ENCODE results near the gene LTBP1.

Gene LTBP1

DNA sequence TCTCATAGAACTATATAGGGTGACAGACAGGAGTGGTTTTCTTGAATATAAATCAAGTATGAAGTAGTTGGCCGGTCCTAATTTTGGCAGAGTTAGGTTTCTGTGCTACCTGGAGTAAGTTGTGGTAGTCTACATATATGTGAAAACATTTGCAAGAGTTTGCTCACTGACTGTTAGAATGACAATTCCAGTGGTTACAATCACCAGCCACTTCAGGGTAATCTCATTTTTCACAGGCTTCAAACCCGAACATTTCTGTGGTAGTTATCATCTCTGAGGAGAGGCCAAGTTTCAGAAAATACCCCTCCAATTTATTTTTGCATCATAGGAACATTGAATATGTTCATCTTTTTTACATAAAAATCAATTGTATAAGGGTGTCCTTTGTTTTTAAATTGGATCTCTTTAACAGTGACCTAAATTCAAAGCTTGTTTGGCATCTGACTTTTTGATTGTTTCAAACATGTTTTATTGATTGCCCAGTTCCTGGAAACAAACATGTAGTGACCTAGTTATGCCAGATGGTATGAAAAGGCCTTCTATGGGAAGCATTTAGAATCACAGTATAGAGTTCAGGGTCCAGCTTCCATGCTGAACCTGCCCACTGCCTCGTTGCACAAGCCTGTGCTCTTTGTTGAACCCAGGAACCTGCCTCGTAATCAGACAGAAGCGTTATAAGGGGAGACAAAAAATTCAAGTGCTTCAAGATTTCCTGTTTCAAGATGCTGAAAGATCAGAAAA is 250.6 kb downstream of the LTBP1 start:
- DNase-seq (ENCODE audit: low spot score) = no peak

DNA sequence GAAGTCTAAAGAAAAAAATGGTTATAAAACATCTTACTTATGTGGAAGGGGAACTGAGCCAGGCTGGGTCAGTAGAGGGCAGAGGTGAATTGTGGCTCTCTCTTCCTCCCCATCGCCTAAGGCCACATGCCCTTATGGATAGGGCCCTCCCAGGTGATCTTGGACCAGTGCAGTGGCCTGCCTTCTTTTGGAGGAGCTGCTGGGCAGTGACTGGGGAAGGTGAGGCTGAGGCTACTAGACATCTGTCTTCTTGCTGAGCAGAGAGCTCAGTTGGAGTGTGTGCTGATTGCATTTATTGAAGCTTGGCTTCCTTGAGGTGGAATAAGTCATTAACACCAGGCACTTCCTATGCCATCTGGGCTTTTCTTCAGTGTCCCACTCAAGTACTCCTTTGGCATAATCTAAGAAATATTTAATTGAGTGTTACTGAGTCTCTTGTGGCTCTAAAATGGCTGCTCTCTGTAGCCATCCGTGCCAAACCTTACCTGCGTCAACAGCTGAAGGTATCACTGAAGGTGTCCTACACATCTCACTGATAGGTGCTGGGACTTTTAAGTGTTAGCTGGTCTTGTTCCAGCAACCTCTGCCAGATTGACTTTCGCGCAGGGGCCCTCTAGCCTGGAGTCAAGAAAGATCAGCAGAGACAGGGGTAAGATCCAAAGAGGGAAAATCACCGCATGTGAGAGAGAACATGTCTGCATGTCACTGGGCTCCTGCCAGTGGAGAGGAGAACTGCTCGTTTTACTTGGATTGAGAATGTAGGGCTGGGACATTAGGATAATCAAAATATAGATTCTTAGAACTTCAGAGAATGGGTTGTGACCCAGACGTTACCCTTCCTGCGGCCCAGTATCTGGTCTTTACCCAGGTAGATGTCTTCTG is 256.1 kb downstream of the LTBP1 start:
- DNase-seq (ENCODE audit: low spot score) = no peak

DNA sequence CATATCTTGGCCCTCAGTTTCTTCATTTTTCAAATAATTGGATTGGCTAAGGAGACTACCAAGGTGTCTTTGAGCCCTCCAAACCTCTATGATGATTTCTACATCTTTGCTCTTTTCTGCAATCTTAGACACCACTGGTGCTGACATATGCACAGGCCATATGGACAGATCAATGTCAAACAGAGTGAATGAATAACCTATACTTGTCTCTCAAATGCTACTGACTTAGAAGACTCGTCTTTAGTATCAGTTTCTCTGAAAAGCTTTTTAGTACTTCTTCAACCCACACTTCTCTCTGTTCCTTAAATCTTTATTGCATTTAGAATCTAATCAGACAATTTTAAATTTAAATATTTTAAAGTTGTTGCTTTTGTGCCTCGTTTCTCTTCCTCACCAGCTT is 258.2 kb downstream of the LTBP1 start:
- no peak for DNase-seq (ENCODE audit: low spot score)

DNA sequence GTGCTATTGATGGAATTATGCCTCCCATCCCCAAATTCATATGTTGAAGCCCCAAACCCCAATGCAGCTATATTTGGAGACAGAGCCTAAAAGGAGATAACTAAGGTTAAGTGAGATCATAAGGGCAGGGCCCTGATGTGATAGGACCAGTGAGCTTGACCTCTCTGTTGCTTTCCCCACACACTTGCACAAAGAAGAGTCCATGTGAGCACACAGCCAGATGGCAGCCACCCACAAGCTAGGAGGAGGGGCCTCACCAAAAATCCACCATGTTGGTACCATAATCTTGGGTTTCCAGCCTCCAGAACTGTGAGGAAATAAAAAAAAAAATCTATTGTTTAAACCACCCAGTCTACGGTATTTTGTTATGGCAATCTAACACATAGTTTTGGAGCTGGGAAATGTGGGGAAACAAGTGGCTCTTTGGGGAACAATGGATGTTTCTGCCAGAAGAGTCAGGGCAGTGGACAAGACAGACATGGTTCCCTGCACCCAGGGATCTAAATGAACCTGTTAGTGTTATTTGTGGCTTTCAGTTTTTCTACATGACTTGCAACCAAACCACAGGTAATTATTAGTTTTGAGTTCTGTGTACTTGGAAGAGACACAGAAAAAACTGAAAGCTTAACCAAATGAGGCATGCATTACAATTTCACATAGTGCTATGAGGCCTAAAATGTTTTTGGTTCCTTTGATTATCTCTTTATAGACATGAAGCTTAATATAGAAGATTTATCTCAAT is 259.1 kb downstream of the LTBP1 start:
- no peak for DNase-seq (ENCODE audit: low spot score)

DNA sequence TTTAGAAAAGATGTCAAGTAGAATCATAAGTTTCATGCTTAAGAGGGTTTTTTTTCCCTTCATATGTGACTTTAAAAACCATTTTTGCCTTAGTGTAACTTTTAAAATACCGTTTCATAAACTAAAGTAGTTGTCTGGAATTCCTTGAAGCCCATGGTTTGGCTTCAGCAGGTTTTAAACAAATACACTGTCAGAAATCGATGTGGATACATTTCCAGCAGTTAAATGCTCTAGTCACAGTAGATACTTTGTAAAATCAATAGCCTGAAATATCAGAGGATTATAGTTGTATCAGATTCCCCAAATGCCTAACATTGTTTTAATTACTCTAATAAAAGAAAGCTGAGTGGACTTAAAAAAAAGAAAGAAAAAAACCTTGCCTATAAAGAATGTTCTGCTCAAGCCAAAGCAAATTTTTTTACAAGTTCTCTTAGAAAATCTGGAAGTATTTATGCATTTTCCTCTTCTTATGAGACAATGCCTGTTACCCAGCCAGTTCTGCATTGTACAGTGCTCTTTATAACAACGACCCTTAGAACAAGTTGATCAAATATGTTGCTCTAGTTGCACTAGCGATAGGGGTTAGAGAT is 260.5 kb downstream of the LTBP1 start:
- DNase-seq (ENCODE audit: low spot score) = no peak

DNA sequence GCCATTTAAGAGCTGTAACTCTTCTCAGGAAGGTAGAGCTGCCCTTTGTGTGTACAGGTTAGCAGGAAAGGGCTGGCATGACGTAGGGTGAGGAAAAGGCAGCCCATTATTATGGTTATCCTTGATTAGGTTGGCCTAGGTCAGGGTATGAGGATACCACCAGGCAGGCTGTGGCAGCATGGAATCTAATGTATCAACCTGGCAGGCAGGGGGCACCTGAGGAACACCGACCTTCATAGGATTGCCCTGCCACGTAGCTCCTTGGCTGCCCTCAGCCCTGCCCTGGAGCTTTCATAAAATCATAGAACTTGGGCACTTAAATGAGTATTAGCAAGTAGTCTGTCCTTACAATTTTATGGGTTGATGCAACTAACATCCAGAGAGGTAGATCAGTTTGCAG is 261.6 kb downstream of the LTBP1 start:
- DNase-seq (ENCODE audit: low spot score) = no peak

DNA sequence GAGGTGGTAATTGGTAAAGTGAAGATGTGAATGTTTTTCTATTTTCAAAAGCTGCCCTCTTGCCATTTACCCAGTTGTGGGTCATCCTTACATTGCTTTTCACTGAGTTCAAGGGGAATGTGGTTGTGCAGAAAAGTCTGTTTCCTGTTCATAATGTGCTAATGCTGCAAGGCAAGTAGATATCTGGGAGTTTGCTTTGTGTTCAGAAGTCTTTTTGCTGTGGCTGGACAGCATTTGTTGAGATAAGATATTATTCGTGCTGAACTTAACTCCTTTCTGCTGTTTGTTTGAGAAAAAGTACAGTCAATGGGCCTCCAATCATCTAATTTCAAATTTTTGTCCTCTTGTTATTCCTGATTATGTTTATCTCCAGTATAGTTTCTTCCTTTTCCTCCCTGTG is 263.2 kb downstream of the LTBP1 start:
- no peak for DNase-seq (ENCODE audit: low spot score)

DNA sequence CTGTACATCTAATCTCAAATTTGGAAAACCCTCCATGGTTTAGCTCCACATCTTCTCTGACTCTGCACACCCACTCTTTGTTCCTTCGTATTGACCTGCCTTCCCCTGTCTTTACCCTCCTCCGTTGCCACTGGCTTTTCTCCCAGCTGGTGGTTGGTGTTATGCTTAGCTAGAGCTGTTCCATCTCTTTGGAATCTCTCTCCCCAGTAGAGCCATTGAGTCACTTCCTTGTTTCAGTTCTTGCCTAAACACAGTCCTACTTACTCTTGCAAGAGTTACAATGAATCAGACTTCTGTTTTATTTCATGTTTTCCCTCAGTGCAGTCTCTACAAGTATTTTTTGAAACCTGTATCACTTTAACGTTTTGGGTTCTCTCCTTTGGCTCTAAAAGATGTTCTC is 263.9 kb downstream of the LTBP1 start:
- peak; percentile 11 for DNase-seq (ENCODE audit: low spot score)

DNA sequence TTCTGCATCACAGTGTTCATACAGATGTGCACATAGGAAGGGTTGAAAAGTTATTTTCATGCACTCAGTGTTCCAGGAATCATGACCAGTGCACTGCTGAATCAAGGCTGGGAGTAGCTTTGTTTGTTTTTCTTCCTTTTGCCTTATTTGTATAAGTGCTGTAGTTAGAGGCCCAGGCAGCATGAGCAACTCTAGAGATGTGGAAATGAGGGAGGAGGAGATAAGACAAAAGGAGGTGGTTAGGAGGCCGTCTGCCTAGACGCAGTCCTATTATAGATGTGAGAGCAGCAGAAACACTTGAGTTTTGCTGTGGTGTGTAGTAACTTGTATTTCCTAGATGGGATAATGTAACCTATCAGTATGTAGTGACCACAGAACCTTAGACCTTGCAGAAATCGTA is 265.4 kb downstream of the LTBP1 start:
- DNase-seq (ENCODE audit: low spot score) = no peak

DNA sequence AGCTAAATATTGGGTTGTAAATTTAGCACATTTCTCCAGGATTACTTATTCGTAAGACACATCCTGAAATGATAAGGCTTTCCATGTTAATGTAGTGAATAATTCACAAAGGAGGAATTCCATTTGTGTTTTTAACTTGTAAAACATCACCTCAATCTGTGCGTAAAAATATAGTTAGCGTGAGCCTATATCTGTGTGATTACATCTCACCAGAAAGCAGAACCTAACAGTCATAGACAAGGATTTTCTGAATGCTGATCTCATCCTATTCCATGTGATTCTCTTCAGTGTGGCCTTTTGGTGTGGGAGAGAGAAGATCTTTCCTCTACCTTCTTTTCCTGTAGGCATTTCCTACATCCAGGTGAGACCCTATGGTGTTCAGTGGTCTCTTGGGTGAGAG is 266.5 kb downstream of the LTBP1 start:
- DNase-seq (ENCODE audit: low spot score) = no peak

DNA sequence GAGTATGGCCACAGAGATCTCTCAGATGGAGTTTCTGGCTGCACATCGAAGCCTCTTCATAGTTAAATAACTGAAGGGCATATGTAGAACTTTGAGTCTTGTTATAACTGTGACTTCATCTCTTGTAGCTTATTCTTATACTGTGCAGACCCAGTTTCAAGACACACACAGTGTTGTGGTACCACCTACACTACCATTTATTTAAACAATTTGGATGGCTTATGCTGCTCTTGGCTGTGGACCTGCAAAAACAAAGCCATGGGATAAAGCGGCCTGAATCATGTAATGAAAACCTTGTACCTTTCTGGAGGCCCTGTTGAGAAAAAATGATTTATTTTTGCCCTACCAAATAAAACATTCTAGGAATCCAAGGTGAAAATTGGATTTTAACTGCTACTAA is 266.9 kb downstream of the LTBP1 start:
- DNase-seq (ENCODE audit: low spot score) = no peak

DNA sequence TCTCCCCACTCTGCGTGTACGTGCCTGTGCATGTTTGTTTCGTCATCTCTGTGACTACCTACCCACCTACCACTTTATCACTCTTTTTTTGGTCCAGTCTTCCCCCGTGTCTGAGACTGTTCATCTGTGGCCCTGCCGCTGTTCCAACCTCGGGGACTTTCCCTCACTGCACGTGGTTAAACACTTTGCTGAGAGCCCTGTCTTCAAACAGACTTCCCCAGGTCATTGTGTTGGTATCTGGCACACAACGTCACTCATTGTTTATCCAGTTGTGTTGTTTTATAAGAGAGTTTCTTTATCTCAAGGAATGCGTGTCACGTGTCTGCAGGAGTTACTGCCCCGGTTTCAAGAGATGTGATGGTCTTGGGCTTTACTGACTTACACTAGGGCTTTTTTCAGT is 267.7 kb downstream of the LTBP1 start:
- DNase-seq (ENCODE audit: low spot score) = no peak

DNA sequence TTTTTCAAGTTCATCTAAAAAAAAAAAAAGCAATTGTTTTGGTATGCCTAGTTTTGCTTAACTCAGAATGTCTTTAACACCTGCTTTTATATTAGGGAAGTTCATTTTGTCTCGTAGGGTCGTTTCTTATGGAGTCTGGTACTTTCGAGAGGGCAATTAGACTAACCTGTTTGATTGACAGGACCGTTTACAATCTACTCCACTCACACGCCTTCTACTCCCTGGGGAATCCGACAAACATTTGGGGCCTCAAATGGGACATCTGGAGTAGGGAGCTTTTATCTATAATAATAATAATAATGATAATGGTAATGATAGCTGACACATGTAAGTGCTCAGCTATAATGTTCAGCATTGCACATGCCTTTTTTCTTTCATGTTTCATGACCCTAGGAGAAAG is 268.1 kb downstream of the LTBP1 start:
- DNase-seq (ENCODE audit: low spot score) = no peak

DNA sequence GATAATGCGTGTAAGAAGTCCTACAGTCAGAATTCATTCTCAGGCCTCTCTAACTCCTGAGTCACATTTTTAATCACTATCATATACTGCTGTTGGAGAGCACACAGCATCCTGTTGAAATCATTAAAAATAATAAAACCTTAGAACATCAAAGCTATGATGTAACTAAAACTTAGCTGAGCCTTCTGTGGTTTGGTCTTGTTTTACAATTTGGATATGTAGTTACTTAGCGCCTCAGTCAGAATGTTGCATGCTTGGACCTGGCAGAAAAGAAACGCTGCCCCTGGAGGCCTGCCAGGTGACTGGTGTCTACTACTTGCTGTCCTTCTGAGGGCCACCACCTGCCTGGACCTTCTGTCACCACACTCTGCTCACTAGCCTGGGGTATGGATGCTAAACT is 268.5 kb downstream of the LTBP1 start:
- no peak for DNase-seq (ENCODE audit: low spot score)

DNA sequence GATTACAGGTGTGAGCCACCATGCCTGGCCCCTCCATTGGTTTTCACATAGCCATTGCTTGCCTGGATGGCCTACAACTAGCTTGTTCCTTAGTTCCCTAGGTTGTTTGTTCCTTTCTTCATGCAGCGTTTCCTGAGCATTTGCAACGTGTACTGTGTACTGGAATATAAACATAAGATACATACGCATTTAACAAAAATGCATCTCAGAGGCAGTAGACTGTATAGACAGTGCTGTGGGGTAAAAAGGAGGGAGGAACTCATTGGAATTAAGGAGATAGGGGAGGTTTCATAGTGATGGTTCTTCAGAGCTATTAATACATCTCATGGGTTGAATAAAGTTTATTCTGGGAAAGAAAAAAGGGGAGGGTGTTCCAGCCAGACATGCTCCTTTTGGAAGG is 269.2 kb downstream of the LTBP1 start:
- DNase-seq (ENCODE audit: low spot score) = no peak

DNA sequence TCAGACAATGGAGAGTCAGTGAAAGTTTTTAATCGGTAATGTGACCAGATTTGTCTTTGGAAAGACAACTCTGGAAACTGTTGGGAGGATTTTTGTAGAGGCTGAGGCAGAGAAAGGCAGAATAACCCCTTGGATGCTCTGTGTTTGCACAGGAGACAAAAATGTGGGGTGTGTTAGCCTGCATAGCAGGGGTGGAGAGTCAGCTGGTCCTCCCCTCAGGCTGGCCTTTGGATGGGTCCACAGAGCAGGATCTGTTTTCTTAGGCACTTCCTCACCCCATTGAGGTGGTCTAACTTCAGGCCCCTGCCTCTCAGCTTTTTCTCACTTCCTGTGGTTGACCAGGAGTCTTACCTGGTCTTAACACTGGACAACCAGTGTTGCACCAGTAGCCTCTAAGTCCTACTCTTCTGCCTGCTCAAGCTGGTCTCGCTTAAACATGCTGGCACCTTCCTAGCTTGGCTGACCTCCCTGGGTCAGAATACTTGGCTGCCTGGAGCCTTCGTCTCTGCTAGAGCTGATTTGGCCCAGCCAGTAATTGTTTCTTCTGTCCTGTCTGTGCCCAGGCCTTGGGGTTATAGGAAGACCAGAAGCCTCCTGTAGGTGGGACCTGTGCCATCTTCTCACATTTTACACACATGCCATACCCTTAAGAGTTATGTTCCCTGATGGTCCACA is 269.9 kb downstream of the LTBP1 start:
- DNase-seq (ENCODE audit: low spot score) = peak; percentile 58

DNA sequence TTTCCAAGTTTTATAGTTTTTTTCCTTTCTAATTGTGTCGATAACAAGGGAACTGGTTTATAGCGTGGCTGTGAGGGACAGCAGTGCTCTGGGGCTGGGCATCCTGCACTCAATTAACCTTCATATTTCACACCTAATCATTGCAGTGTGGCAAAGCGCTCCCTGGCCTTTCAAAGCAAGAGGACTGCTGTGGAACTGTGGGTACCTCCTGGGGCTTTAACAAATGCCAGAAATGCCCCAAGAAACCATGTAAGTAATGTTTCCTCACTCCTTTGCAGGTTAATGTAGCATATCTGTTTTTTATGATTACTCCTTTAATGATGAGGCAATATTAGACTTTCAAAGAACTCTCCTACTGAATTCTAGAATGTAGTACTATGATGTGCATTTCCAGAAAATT is 270.7 kb downstream of the LTBP1 start:
- no peak for DNase-seq (ENCODE audit: low spot score)

DNA sequence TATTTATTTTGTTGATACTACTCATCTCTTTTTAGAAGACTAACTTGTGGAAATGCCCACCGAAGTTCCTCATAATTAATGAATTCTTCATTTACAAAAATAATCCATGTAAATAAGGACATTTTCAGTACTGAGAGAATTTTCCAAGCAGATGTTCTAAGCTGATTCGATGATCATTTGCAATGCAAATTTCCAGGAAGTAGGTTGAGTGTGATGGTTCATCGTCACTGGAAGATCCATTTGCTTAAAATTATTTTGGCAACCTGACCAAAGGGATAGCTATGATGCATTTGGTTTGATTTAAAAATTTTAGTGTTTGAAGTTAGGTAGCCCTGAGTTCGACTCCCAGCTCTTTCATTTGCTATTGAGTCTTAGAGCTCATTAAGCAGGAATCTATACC is 272.4 kb downstream of the LTBP1 start:
- DNase-seq (ENCODE audit: low spot score) = no peak

DNA sequence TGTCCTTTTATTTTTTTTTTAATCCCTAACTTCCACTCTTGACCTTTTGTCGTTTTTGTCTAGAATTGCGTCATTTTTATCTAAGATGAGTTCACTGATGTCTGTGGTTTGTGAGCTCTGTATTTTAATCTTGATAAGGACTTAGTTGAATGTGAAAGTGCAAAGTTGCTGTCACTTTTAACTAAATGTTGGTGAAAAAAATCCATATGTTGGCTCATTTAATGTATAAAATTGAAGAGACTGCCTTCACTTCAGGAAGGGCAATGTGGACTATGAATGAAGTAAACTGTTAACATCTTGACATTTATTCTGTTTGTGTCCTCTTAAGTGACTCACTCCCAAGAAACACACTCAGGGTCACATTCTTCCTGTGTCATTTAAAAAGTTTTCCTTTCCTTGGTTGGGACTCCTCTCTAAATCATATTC is 273.1 kb downstream of the LTBP1 start:
- DNase-seq (ENCODE audit: low spot score) = no peak

DNA sequence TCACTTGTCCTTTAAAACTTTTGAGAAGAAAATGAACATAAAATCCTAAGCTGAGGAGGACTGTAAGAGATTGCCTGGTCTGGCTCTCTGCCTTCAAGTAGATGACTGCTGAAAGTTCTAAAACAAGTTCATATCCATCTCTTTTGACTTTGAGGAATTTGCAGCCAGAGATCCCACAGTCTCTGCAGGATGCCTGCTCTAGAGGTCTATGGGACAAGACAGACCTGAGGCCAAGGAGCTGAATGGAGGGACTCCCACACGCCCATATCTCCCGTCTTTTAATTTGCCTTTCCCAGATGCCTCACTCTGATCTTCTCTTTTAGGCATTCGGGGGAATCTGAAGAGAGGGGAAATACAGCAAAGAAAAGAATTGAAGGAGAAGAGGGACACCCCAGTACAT is 273.8 kb downstream of the LTBP1 start:
- no peak for DNase-seq (ENCODE audit: low spot score)

DNA sequence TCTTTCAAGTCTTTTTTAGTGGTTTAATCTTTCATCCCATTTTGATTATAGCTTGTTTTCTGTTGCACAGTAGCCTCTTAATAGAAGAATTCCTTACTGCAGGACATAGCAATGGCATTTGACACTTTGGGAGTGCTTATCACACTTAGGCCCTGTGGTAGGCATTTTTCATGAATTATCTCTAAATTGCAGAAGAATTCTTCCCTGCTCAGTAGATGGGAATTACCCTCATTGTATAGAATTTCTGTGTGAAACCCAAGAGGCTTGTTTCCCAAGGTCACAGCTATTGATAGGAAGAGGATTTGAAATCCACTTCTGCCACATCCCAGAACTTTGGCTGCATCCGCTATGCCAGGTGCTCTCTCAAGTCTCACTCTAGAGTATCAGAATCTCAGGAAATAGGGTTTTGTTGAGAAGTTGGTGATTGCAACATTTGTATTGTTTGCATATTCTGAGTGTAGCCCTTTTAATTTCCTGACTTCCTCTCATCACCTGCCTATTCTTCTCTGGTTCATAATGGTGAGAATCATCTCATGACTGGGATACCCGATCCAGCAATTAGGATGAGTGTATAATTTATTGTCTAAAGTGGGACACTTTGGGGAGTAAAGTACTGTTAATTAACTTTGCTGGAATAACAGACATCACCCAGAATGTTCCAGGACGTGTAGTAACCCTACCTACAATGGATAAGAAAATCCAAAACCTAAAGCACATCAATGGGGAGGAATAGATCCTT is 274.5 kb downstream of the LTBP1 start:
- DNase-seq (ENCODE audit: low spot score) = no peak

All from Ammon's horn (tissue), 1 donor.